Neutrophil (primary cell): Measurements from ENCODE around the gene USP47.

Experiments
- H3K27ac ChIP-seq: fragments of 200-600 bp; sonication (generic); 2 replicates; pipeline ENCODE4 v1.5.1; 2016; ENCODE audit warnings: mild to moderate bottlenecking, moderate library complexity
- H3K27me3 ChIP-seq: fragments of 200-600 bp; sonication (generic); 2 replicates; pipeline ENCODE4 v1.6.0; 2016; ENCODE audit warnings: mild to moderate bottlenecking
- H3K36me3 ChIP-seq: fragments of 200-600 bp; sonication (generic); 2 replicates; pipeline ENCODE4 v1.5.1; 2017
- H3K4me1 ChIP-seq, 2 experiments: fragments of 200-600 bp in 1 of 2; sonication (generic) in 1 of 2; 1 replicate in 1 of 2; 2 replicates in 1 of 2; pipeline versions ENCODE4 v1.5.1 to v1.6.1; 2013 to 2016; ENCODE audit warnings: low read depth in 1 of 2, low read length in 1 of 2, mild to moderate bottlenecking in 1 of 2, moderate library complexity in 1 of 2; ENCODE audit not compliant: control insufficient read depth in 1 of 2, insufficient read depth in 1 of 2
- H3K4me3 ChIP-seq, 2 experiments: fragments of 200-600 bp in 1 of 2; sonication (generic) in 1 of 2; 1 replicate in 1 of 2; 2 replicates in 1 of 2; pipeline ENCODE4 v1.5.1; 2013 to 2016; ENCODE audit warnings: low read depth in 1 of 2, low read length in 1 of 2, mild to moderate bottlenecking in 1 of 2, moderate library complexity in 1 of 2
- H3K9me3 ChIP-seq: fragments of 200-600 bp; sonication (generic); 2 replicates; pipeline ENCODE4 v1.5.1; 2016
- TF ChIP-seq, protein P1 (sequence below): fragments of 200-600 bp; sonication (generic); IDR thresholded peaks from 2 replicates; pipeline ENCODE4 v1.5.1; 2016; ENCODE audit warnings: antibody characterized with exemption

USP47 gene

DNA sequence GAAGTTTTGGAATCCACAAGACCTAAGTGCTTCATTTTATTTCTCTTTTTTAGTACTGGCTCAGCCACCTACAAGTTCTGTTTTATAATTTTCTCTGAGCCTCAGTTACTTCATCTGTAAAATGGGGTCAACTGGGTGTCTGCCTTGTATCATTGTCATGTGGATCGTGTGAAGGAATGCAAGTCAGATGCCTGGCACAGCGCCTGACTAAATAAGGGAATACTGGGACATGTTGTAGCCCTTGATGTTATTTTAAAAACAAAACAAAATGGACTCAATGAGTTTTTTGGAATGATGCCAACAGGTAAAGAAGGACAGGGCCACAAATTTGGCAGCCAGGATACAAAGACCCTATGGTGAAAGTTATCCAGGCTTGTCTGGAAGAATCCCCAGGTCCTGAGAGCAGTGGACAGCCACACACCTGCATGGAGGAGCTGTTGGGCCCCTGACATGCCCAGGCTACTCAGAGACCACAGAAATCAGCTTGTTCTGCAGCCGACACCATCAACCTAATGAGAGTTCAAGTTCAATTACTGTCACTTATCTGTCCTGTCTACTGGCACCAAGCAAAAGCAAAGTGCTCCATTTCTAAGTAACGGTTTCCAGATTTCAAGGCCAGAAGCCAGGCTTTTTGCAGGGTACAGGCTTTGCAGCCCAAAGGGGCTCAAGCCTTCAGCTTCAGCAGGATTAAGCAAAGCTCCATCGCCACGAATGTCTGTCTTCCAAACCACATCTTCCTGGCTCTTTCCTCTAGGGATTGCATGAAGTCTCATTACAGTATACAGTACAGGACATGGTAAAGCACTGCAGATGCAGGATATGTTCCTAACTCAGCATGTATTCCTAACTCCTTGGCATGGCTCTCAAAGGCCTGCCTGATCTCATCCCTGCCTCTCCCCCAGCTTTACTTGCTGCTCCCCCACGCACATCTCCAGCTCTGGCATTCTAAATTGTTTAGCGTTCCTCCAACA is 148.3 kb downstream of the USP47 start:
- no peak overlapping the region for H3K4me3 ChIP-seq
- no peaks in the 10 kb centered on the region for H3K36me3 ChIP-seq
- H3K4me1 ChIP-seq = no peaks in the 10 kb centered on the region

DNA sequence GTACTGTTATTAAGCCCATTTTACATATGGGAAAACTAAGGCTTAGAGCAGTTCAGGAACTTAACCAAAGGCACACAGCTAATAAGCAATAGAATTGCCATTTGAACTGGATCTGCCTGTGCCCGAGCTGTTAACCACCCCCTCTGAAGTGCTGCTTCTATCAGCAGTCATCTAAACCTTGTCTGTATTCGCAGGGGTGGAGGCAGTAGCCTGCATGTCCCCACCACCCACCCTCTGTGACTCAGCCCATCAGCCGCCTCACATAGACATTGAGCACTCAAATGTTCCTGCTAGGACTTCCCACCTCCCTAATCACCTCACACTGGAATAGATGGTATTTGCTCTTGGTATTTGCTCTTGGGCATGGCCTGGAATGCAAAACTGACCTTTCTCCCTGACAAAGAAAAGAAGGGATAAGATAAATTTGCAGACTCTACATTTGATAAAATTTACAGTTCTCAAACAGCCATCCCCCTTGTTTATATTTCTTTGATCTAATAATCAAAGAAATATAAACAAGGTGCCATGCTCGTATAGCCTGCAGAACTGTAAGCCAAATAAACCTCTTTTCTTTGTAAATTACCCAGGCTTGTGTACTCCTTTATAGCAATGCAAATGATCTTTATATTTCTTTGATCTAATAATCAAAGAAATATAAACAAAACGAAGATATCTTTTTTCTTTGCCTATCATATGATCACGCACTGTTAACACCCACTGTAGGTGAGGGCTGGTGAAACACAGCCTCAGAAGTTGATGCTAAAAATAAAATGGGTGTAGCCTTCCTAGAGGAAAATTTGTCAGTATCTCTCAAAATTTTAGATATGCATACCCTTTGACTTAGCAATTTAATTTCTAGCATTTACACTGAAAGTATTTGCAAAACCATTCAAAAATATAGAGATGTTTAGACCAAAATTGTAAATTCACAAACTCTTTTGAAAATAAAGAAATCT is 150.8 kb downstream of the USP47 start:
- Histone ChIP-seq H3K9me3 (no peaks in the 10 kb centered on the region), H3K27me3 (peaks cover 19% of the 10 kb centered on the region), H3K36me3 (no peaks in the 10 kb centered on the region), H3K4me3 (no peak overlapping the region), H3K4me1 (no peaks in the 10 kb centered on the region), H3K27ac (no peak overlapping the region)
- TF ChIP-seq, protein P1, sequence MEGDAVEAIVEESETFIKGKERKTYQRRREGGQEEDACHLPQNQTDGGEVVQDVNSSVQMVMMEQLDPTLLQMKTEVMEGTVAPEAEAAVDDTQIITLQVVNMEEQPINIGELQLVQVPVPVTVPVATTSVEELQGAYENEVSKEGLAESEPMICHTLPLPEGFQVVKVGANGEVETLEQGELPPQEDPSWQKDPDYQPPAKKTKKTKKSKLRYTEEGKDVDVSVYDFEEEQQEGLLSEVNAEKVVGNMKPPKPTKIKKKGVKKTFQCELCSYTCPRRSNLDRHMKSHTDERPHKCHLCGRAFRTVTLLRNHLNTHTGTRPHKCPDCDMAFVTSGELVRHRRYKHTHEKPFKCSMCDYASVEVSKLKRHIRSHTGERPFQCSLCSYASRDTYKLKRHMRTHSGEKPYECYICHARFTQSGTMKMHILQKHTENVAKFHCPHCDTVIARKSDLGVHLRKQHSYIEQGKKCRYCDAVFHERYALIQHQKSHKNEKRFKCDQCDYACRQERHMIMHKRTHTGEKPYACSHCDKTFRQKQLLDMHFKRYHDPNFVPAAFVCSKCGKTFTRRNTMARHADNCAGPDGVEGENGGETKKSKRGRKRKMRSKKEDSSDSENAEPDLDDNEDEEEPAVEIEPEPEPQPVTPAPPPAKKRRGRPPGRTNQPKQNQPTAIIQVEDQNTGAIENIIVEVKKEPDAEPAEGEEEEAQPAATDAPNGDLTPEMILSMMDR = no peak

More for the DNA sequence above, 148.3 kb downstream of the USP47 start:
- Histone ChIP-seq H3K27me3 (peaks cover 8% of the 10 kb centered on the region), H3K27ac (no peak overlapping the region), H3K9me3 (no peaks in the 10 kb centered on the region)
- TF ChIP-seq, protein P1 = no peak

DNA sequence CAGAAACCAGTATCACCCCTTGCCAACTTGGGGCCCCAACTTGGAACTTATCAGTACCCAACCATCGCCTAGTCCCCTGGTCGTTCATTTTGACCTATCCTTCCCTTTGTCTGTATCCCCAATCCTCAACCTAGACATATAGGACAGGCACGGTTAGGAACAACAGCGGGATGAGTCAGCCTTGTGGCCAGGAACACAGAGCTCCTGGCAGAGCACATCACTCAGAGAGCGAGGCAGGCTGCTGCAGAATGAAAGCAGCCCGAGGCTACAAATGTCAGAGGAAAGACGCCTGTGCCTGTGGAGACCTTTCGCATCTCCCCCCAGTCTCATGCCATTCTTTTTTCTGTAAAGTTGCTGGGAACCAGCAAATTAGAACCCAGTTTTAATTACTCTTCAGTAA is 152.1 kb downstream of the USP47 start:
- H3K36me3 ChIP-seq = no peaks in the 10 kb centered on the region
- peaks cover 32% of the 10 kb centered on the region for H3K27me3 ChIP-seq
- no peaks in the 10 kb centered on the region for H3K4me1 ChIP-seq
- no peak overlapping the region for H3K4me3 ChIP-seq
- no peaks in the 10 kb centered on the region for H3K9me3 ChIP-seq
- H3K27ac ChIP-seq = no peak overlapping the region
- TF ChIP-seq, protein P1 = no peak

DNA sequence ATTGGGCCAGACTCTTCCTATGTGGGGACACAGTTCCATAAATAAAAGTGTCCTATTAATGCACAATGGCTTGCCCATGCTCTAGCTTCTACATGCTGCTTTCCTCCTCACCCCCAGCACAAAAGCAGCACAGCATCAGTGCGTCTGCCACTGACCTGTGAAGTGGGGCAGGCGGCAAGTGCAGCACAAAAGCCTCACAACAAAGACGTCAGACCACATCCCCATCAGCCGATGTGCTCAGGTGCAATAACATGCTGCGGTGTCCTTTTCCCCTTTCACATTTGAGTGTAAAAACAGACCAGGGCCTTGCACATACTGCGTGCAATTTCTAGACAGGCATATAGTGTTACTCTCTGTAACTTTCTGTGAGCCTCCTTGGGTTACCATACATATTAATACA is 153.8 kb downstream of the USP47 start:
- H3K36me3 ChIP-seq = no peaks in the 10 kb centered on the region
- TF ChIP-seq, protein P1 = no peak
- H3K27me3 ChIP-seq = peaks cover 45% of the 10 kb centered on the region
- H3K4me1 ChIP-seq = no peaks in the 10 kb centered on the region
- no peak overlapping the region for H3K27ac ChIP-seq
- H3K9me3 ChIP-seq = no peaks in the 10 kb centered on the region
- H3K4me3 ChIP-seq = no peak overlapping the region

DNA sequence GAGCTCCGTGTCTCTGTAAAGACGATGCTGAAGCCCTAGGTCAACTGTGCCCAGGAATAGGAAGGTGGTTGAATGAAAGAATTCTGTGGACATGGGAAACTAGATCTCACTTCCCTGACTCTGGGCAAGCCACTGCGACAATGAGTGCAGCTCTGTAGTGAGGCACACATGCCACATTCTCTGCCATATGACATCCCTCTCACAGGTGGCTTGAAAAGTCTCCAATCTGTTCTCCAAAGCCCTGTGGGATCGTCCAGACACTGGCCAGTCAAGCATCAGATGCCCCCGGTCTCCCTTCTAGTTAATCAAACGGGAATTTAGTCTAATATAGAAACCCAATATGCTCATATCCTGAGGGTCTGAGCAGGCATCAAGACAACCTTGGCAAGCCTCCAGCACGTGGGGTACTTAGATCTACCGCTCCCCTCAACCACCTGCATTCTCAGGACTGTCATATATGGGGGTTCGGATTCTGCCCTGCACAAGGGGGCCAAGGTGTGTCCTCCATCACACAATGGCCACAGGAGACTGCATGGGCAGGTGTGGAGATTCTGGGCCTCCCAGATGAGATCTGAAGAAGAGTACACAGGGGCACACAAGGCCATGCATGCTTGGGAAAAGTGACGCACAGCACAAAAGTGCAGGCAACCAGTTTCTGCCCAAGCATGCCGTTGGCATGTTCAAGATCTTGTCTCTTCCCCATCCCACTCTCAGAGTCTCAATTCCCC is 154.7 kb downstream of the USP47 start:
- Histone ChIP-seq H3K36me3 (no peaks in the 10 kb centered on the region), H3K9me3 (no peaks in the 10 kb centered on the region), H3K4me3 (no peak overlapping the region), H3K27me3 (peaks cover 54% of the 10 kb centered on the region), H3K4me1 (no peaks in the 10 kb centered on the region), H3K27ac (no peak overlapping the region)
- TF ChIP-seq, protein P1 = no peak
